ENCODE results near the gene IRAK2.
"Not testable (repeated sequence)": the region's sequence is repeated elsewhere in the genome, so short reads cannot be mapped to it uniquely, and the experiment has no call there.

The IRAK2 gene

GRCh38 chr3:10166213-10166604, 1.5 kb downstream of the IRAK2 start:
- no peak for DNase-seq (ENCODE audit: low read depth, low spot score)
- CTCF ChIA-PET = interaction anchor here (1.1 to 4.0 kb wide), 4 partner anchors 26 to 97 kb away, joined by 3 to 15 read pairs (median 4); no protein-coding TSS in a partner anchor
- H3K4me3 ChIP-seq (ENCODE audit: low read depth, low read length) = no peak overlapping the region
- POLR2A ChIA-PET = no interaction called here
- TF ChIP-seq CTCF (IDR thresholded peaks at IDR 0.05; ENCODE audit: insufficient read depth, low read length, missing control alignments) = no peak

- POLR2A ChIA-PET = no interaction called here
- CTCF ChIA-PET = interaction anchor here (0.8 kb wide), 1 partner anchor 11 kb away, joined by 3 read pairs; no protein-coding TSS in a partner anchor
- no peak for DNase-seq (ENCODE audit: low read depth, low spot score)
- H3K4me3 ChIP-seq (ENCODE audit: low read depth, low read length) = no peak overlapping the region
- TF ChIP-seq CTCF (IDR thresholded peaks at IDR 0.05; ENCODE audit: insufficient read depth, low read length, missing control alignments) = no peak
These were observed 4.3 kb downstream of the IRAK2 start for GRCh38 chr3:10169000-10169496.

- CTCF ChIA-PET = interaction anchor here (1.1 to 1.2 kb wide), 2 partner anchors 9 to 15 kb away, joined by 4 read pairs; no protein-coding TSS in a partner anchor
- H3K4me3 ChIP-seq (ENCODE audit: low read depth, low read length) = no peak overlapping the region
- no peak for DNase-seq (ENCODE audit: low read depth, low spot score)
- no peak for TF ChIP-seq CTCF (IDR thresholded peaks at IDR 0.05; ENCODE audit: insufficient read depth, low read length, missing control alignments)
- POLR2A ChIA-PET = no interaction called here
These were observed 6.3 kb downstream of the IRAK2 start for GRCh38 chr3:10170915-10171478.

- ChIA-PET CTCF (interaction anchor here (0.8 to 3.6 kb wide), 5 partner anchors 9 to 49 kb away, joined by 3 to 22 read pairs (median 5); partner anchors contain the start of gene IRAK2), POLR2A (interaction anchor here (1.3 kb wide), 1 partner anchor 19 kb away, joined by 3 read pairs; no protein-coding TSS in a partner anchor)
- no peak overlapping the region for H3K4me3 ChIP-seq (ENCODE audit: low read depth, low read length)
- no peak for DNase-seq (ENCODE audit: low read depth, low spot score)
- TF ChIP-seq CTCF (IDR thresholded peaks at IDR 0.05; ENCODE audit: insufficient read depth, low read length, missing control alignments) = no peak
These were observed 8.6 kb downstream of the IRAK2 start for GRCh38 chr3:10173095-10173925.

GRCh38 chr3:10173926-10174435, 9.3 kb downstream of the IRAK2 start:
- CTCF ChIA-PET = interaction anchor here (1.3 to 3.6 kb wide), 3 partner anchors 9 to 48 kb away, joined by 3 to 22 read pairs (median 5); partner anchors contain the start of gene IRAK2
- peak; percentile 77 for DNase-seq (ENCODE audit: low read depth, low spot score)
- no peak for TF ChIP-seq CTCF (IDR thresholded peaks at IDR 0.05; ENCODE audit: insufficient read depth, low read length, missing control alignments)
- no peak overlapping the region for H3K4me3 ChIP-seq (ENCODE audit: low read depth, low read length)
- POLR2A ChIA-PET = interaction anchor here (0.6 to 1.3 kb wide), 2 partner anchors 18 to 20 kb away, joined by 3 read pairs; no protein-coding TSS in a partner anchor

- DNase-seq (ENCODE audit: low read depth, low spot score); H3K4me3 ChIP-seq (ENCODE audit: low read depth, low read length); POLR2A ChIA-PET: not testable (repeated sequence)
- CTCF ChIA-PET = interaction anchor here (3.6 kb wide), 1 partner anchor 11 kb away, joined by 22 read pairs; the partner anchor contains the start of gene IRAK2
These were observed 10.6 kb downstream of the IRAK2 start for GRCh38 chr3:10175334-10175733.

- DNase-seq (ENCODE audit: low read depth, low spot score); H3K4me3 ChIP-seq (ENCODE audit: low read depth, low read length); POLR2A ChIA-PET: not testable (repeated sequence)
- CTCF ChIA-PET = interaction anchor here (0.6 to 3.6 kb wide), 2 partner anchors 12 to 203 kb away, joined by 3 to 22 read pairs; partner anchors contain the start of gene IRAK2
These were observed 11.4 kb downstream of the IRAK2 start for GRCh38 chr3:10176150-10176549.

Measured in AG04449 (cell line).